Upper lobe of right lung (tissue), 1 donor: ENCODE results near the gene COL15A1. TPM values are rescaled to one million over a fixed set of nuclear protein-coding genes. Genes with fewer than 3 reads are reported as not detected.
A peak's percentile ranks its signal among the peaks of the same experiment; 100 is the strongest.

Source experiments
- ATAC-seq: fragments of 200-7000 bp; cut with Tn5 transposase; one replicate; pipeline ENCODE4 v1.9.1; 2020; ENCODE audit warnings: mild to moderate bottlenecking, moderate library complexity
- DNase-seq: peaks from one replicate; pipeline ENCODE4 v3.0.0-alpha.2; 2020
- H3K27ac ChIP-seq: fragments of 200-600 bp; one replicate; pipeline ENCODE4 v1.8.0; 2022
- H3K27me3 ChIP-seq: fragments of 200-600 bp; one replicate; pipeline ENCODE4 v1.8.0; 2022; ENCODE audit warnings: mild to moderate bottlenecking
- H3K36me3 ChIP-seq: fragments of 200-600 bp; one replicate; pipeline ENCODE4 v1.8.0; 2022
- H3K4me1 ChIP-seq: fragments of 200-600 bp; one replicate; pipeline ENCODE4 v1.8.0; 2022
- H3K4me3 ChIP-seq: fragments of 200-600 bp; one replicate; pipeline ENCODE4 v1.8.0; 2022; ENCODE audit warnings: mild to moderate bottlenecking
- H3K9me3 ChIP-seq: fragments of 200-600 bp; one replicate; pipeline ENCODE4 v1.8.0; 2022
- intact Hi-C: fragments of 100-400 bp; cut with DNase I; formaldehyde crosslinking; loops from one replicate; pipeline ENCODE4 v1.11.0; 2022
- total RNA-seq: library from RNA; stranded (reverse); fragmentation: NEBNext Ultra II Directional; extraction: Animal tissue kit (Norgen Biotek cat#: 25700); gene quantifications from one replicate; pipeline ENCODE4 v1.2.1, GENCODE V29; 2021
- TF ChIP-seq, protein P1 (sequence below): fragments of 200-600 bp; IDR thresholded peaks from one replicate; pipeline ENCODE4 v1.8.0; 2022; ENCODE audit warnings: antibody characterized with exemption
- donor health status: DM: no; HTN: yes; CAD: no; lungs with severe emphysema.

The COL15A1 gene
- total RNA-seq, 1 donor from 2014 or later, result 8.0 TPM

DNA sequence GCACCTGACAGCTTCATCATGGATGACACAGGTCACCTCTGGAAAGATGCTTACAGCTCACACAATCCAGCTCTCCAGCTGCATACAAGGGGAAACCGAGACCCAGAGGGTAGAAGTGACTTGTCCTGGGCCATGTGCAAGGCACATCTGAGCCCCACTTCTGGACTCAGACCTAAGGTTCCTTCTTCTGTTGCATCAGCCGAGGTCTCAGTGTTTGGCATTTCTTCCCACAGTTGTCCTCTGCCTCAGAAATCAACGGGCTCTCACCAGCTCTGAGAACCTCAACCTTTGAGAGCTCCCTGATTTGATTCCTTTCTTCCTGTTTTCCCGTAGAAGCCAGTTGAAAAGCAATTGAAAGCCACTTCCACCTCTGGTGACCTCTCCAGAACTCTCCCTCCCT is 38.7 kb upstream of the COL15A1 start:
- no peak for DNase-seq
- no peaks in the 10 kb centered on the region for H3K27me3 ChIP-seq
- intact Hi-C loops, result no loop called here
- TF ChIP-seq, protein P1, sequence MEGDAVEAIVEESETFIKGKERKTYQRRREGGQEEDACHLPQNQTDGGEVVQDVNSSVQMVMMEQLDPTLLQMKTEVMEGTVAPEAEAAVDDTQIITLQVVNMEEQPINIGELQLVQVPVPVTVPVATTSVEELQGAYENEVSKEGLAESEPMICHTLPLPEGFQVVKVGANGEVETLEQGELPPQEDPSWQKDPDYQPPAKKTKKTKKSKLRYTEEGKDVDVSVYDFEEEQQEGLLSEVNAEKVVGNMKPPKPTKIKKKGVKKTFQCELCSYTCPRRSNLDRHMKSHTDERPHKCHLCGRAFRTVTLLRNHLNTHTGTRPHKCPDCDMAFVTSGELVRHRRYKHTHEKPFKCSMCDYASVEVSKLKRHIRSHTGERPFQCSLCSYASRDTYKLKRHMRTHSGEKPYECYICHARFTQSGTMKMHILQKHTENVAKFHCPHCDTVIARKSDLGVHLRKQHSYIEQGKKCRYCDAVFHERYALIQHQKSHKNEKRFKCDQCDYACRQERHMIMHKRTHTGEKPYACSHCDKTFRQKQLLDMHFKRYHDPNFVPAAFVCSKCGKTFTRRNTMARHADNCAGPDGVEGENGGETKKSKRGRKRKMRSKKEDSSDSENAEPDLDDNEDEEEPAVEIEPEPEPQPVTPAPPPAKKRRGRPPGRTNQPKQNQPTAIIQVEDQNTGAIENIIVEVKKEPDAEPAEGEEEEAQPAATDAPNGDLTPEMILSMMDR, result no peak
- H3K36me3 ChIP-seq, result no peaks in the 10 kb centered on the region
- H3K9me3 ChIP-seq, result no peaks in the 10 kb centered on the region
- no peak overlapping the region for H3K4me3 ChIP-seq
- no peak for ATAC-seq
- H3K27ac ChIP-seq, result no peak overlapping the region
- peaks cover 8% of the 10 kb centered on the region for H3K4me1 ChIP-seq

DNA sequence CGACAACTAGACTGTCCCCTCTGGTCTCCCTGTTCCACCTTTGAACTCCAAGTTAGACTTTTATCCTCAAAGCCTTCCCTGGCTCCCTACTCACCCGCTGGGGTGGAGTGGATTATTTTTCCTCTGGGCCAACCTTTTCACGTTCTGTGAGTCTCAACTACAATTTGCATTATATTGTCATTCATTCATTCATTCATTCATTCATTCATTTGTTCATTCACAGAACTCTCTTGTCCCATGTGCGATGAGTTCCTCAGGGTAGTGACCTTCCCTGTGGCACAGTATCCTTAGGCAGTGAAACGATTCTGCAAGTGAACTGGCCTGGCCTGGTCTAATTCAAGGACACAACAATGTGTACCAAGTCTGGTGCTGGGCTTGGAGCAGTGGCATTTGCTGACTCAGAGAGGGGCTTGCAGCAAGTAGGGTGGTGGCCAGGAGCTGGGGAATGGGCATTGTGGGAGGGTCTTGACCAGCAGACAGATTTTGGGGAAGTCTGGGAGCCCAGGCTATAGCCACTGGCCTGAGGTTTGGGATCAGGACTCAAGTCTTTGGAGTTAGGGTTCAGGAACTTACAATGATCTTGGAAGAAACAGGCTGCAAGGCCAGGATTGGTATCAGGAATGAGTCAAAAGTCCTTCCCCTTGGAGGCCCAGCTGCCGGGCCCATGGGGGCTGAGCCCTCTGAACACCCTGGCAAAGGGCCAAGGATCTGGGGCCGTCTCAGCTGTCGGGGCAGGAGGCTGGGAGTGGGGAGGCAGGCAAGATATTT is 37.2 kb upstream of the COL15A1 start:
- TF ChIP-seq, protein P1, result no peak
- DNase-seq, result no peak

DNA sequence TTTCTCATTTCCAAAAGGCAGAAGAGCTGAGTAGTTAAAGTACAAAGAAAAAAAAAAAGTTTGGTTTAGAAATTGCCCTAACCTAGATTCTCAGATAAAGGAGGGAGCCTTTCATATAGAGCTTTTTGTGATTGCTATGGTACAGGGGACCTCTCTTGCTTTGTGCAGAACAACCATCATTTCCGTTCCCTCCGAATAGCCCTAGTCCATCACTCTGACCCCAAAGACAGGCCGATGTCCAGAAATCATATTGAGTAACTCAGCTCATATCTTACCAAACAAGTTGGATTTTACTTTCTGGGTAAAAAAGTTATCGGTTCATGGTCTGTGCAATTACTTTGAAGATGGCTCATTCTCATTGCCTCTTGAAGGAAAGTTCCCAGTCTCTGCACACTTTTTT is 36.7 kb upstream of the COL15A1 start:
- ATAC-seq (no peak), DNase-seq (no peak)
- Histone ChIP-seq H3K27me3 (no peaks in the 10 kb centered on the region), H3K4me3 (no peak overlapping the region), H3K4me1 (peaks cover 8% of the 10 kb centered on the region), H3K9me3 (no peaks in the 10 kb centered on the region), H3K36me3 (no peaks in the 10 kb centered on the region), H3K27ac (peak overlapping the region; percentile 40)
- intact Hi-C loops, result no loop called here
- TF ChIP-seq, protein P1, result no peak

More for the DNA sequence above, 37.2 kb upstream of the COL15A1 start:
- ATAC-seq, result no peak
- no peak overlapping the region for H3K4me3 ChIP-seq
- intact Hi-C loops, result no loop called here
- H3K9me3 ChIP-seq, result no peaks in the 10 kb centered on the region
- peak overlapping the region; percentile 40 for H3K27ac ChIP-seq
- H3K4me1 ChIP-seq, result peaks cover 8% of the 10 kb centered on the region
- no peaks in the 10 kb centered on the region for H3K36me3 ChIP-seq
- no peaks in the 10 kb centered on the region for H3K27me3 ChIP-seq

DNA sequence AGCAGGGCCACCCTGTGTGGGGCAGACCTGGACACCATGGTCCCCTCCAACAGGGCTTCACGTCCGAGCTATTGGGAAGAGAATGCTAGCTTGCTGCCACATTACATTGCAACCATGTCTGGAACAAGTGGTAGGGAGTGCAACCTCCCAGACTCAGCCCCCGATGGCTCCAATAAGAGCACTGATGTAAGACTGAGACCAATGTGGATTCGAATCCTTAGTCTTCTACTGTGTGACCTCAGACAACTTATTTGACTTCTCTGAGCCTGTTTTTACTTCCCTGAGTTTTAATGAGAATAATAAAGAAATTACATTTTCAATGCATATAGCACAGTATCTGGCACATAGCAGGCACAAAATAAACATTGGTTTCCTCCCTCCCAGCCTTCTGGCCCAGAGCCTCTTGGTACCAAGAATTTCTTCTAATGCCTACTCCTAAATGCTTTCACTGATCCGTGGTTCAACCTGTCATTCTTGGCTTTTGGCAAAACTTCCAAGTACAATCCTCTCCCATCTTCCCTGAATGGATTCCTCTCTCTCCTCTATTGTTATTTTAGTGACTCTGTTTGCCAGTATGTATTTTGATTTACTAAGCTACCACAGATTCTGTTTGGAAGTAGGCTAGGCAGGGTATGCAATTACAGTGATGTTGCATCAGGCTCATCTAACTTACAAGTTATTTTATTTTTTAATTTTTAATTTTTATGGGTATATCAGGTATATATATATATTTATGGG is 34.6 kb upstream of the COL15A1 start:
- H3K36me3 ChIP-seq, result no peaks in the 10 kb centered on the region
- DNase-seq (no peak), ATAC-seq (no peak)
- no peaks in the 10 kb centered on the region for H3K27me3 ChIP-seq
- H3K4me3 ChIP-seq, result no peak overlapping the region
- intact Hi-C loops, result no loop called here
- TF ChIP-seq, protein P1, result no peak
- peak overlapping the region; percentile 77 for H3K27ac ChIP-seq
- H3K4me1 ChIP-seq, result peaks cover 8% of the 10 kb centered on the region
- no peaks in the 10 kb centered on the region for H3K9me3 ChIP-seq

DNA sequence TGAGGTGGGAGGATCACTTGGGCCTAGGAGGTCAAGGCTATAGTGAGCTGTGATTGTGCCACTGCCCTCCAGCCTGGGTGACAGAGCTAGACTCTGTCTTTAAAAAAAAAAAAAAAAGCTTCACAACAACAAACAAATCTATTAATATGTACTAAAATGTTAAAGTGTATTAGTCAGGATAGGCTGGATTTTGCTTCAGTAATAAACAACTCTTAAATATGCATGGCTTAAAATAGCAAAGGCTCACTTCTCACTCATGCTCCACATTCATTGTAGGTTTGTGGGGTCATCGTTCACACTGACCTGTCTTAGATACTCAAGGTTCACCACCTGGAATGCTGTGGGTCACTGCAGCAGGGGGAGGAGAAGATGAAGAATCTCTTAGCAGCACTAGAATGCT is 33.8 kb upstream of the COL15A1 start:
- no peak overlapping the region for H3K4me3 ChIP-seq
- no peaks in the 10 kb centered on the region for H3K9me3 ChIP-seq
- peaks cover 8% of the 10 kb centered on the region for H3K4me1 ChIP-seq
- TF ChIP-seq, protein P1, result no peak
- H3K27me3 ChIP-seq, result no peaks in the 10 kb centered on the region
- H3K36me3 ChIP-seq, result no peaks in the 10 kb centered on the region
- no peak overlapping the region for H3K27ac ChIP-seq
- no peak for ATAC-seq
- intact Hi-C loops, result no loop called here
- no peak for DNase-seq
